H9 (cell line): Measurements from ENCODE around the gene GNA15. TPM values are rescaled to one million over a fixed set of nuclear protein-coding genes. Genes with fewer than 3 reads are reported as not detected.
A peak's percentile ranks its signal among the peaks of the same experiment; 100 is the strongest.

Experiments used
- DNase-seq: peaks from one replicate; pipeline ENCODE4 v3.0.0-alpha.2; 2017
- H2AFZ ChIP-seq: one replicate; pipeline ENCODE4 v1.6.1; 2013; ENCODE audit warnings: mild to moderate bottlenecking, low read length, control low read depth, moderate library complexity
- H2AK5ac ChIP-seq: 2 replicates; pipeline ENCODE4 v1.6.1; 2013; ENCODE audit warnings: low read length, control low read depth, mixed read lengths; ENCODE audit not compliant: insufficient read length
- H2BK120ac ChIP-seq: one replicate; pipeline ENCODE4 v1.6.1; 2013; ENCODE audit warnings: low read depth, mild to moderate bottlenecking, low read length, control low read depth, inconsistent platforms; ENCODE audit not compliant: poor library complexity, severe bottlenecking
- H2BK12ac ChIP-seq: 2 replicates; pipeline ENCODE4 v1.6.1; 2013; ENCODE audit warnings: low read length, control low read depth, mixed read lengths, low read depth; ENCODE audit not compliant: insufficient read length
- H2BK15ac ChIP-seq: 2 replicates; pipeline ENCODE4 v1.6.1; 2013; ENCODE audit warnings: low read depth, low read length, control low read depth
- H2BK20ac ChIP-seq: one replicate; pipeline ENCODE4 v1.6.1; 2013; ENCODE audit warnings: low read depth, mild to moderate bottlenecking, low read length, control low read depth, inconsistent platforms; ENCODE audit not compliant: poor library complexity, severe bottlenecking
- H2BK5ac ChIP-seq: 2 replicates; pipeline ENCODE4 v1.6.1; 2013; ENCODE audit warnings: low read length, control low read depth, mixed read lengths; ENCODE audit not compliant: insufficient read length
- H3K14ac ChIP-seq: 2 replicates; pipeline ENCODE4 v1.6.1; 2013; ENCODE audit warnings: low read length, control low read depth; ENCODE audit not compliant: insufficient read depth
- H3K18ac ChIP-seq: 2 replicates; pipeline ENCODE4 v1.6.1; 2013; ENCODE audit warnings: low read depth, mild to moderate bottlenecking, mixed read lengths, low read length, control low read depth; ENCODE audit not compliant: insufficient read length
- H3K23ac ChIP-seq: 2 replicates; pipeline ENCODE4 v1.6.1; 2013; ENCODE audit warnings: low read length, control low read depth, mixed read lengths, low read depth; ENCODE audit not compliant: insufficient read length
- H3K23me2 ChIP-seq: 2 replicates; pipeline ENCODE4 v1.6.1; 2013; ENCODE audit warnings: low read depth, mild to moderate bottlenecking, mixed read lengths, low read length, control low read depth; ENCODE audit not compliant: insufficient read length, poor library complexity, severe bottlenecking
- H3K27ac ChIP-seq: 2 replicates; pipeline ENCODE4 v1.5.1; 2013; ENCODE audit warnings: low read length, control low read depth, mixed read lengths, low read depth; ENCODE audit not compliant: insufficient read length
- H3K27me3 ChIP-seq: 2 replicates; pipeline ENCODE4 v1.6.1; 2013; ENCODE audit warnings: low read length, control low read depth, inconsistent platforms; ENCODE audit not compliant: insufficient read depth
- H3K4ac ChIP-seq: 2 replicates; pipeline ENCODE4 v1.6.1; 2013; ENCODE audit warnings: low read depth, mild to moderate bottlenecking, control low read depth, inconsistent platforms, low read length, moderate library complexity
- H3K4me1 ChIP-seq: 2 replicates; pipeline ENCODE4 v1.6.1; 2013; ENCODE audit warnings: low read length, control low read depth, inconsistent platforms; ENCODE audit not compliant: insufficient read depth
- H3K4me2 ChIP-seq: 2 replicates; pipeline ENCODE4 v1.6.1; 2013; ENCODE audit warnings: low read length, control low read depth, mixed read lengths; ENCODE audit not compliant: insufficient read length, insufficient read depth
- H3K56ac ChIP-seq: 2 replicates; pipeline ENCODE4 v1.6.1; 2013; ENCODE audit warnings: low read depth, mild to moderate bottlenecking, mixed read lengths, low read length, control low read depth; ENCODE audit not compliant: insufficient read length
- H3K79me1 ChIP-seq: 2 replicates; pipeline ENCODE4 v1.6.1; 2013; ENCODE audit warnings: low read depth, mild to moderate bottlenecking, moderate library complexity, low read length, control low read depth, inconsistent platforms; ENCODE audit not compliant: insufficient read depth, poor library complexity, severe bottlenecking
- H3K79me2 ChIP-seq: 2 replicates; pipeline ENCODE4 v1.6.1; 2013; ENCODE audit warnings: low read length, control low read depth, inconsistent platforms; ENCODE audit not compliant: insufficient read depth
- H3K9ac ChIP-seq: 2 replicates; pipeline ENCODE4 v1.6.1; 2013; ENCODE audit warnings: low read length, control low read depth, mixed read lengths; ENCODE audit not compliant: insufficient read length; ENCODE audit errors: extremely low read depth
- H3K9me3 ChIP-seq: one replicate; pipeline ENCODE4 v1.6.1; 2013; ENCODE audit warnings: low read depth, low read length, inconsistent platforms; ENCODE audit not compliant: control insufficient read depth
- H3T11ph ChIP-seq: one replicate; pipeline ENCODE4 v1.6.1; 2013; ENCODE audit warnings: mild to moderate bottlenecking, low read length, control low read depth, inconsistent platforms
- H4K20me1 ChIP-seq: one replicate; pipeline ENCODE4 v1.6.1; 2013; ENCODE audit not compliant: control insufficient read depth, insufficient read length, insufficient read depth
- H4K5ac ChIP-seq: 2 replicates; pipeline ENCODE4 v1.6.1; 2013; ENCODE audit warnings: low read depth, mild to moderate bottlenecking, mixed read lengths, low read length, control low read depth; ENCODE audit not compliant: insufficient read length
- H4K8ac ChIP-seq: replicated peaks from 2 replicates; pipeline ENCODE4 v1.6.1; 2013; ENCODE audit warnings: low read length, control low read depth, mixed read lengths, low read depth; ENCODE audit not compliant: insufficient read length
- H4K91ac ChIP-seq: 2 replicates; pipeline ENCODE4 v1.6.1; 2013; ENCODE audit warnings: low read depth, mild to moderate bottlenecking, moderate library complexity, mixed read lengths, low read length, control low read depth; ENCODE audit not compliant: insufficient read length
- H3K27ac Mint-ChIP-seq, 3 experiments: 2 replicates in 2 of 3; 3 replicates in 1 of 3; pipeline ENCODE4 v1.8.0; 2020 to 2021; ENCODE audit warnings: mixed read lengths in 3 of 3, mild to moderate bottlenecking in 1 of 3, moderate library complexity in 1 of 3
- H3K27me3 Mint-ChIP-seq: 2 replicates; pipeline ENCODE4 v1.8.0; 2021; ENCODE audit warnings: low read depth, mild to moderate bottlenecking, moderate library complexity, mixed read lengths
- H3K36me3 Mint-ChIP-seq, 3 experiments: 2 replicates in 2 of 3; 3 replicates in 1 of 3; pipeline ENCODE4 v1.8.0; 2020 to 2021; ENCODE audit warnings: low read depth in 3 of 3, mixed read lengths in 3 of 3; ENCODE audit not compliant: insufficient read depth in 1 of 3
- H3K4me1 Mint-ChIP-seq, 2 experiments: 2 replicates each; pipeline ENCODE4 v1.8.0; 2020; ENCODE audit warnings: mixed read lengths in 2 of 2
- H3K4me3 Mint-ChIP-seq, 2 experiments: 2 replicates in 1 of 2; 3 replicates in 1 of 2; pipeline ENCODE4 v1.8.0; 2020 to 2021; ENCODE audit warnings: mild to moderate bottlenecking in 2 of 2, mixed read lengths in 2 of 2, moderate library complexity in 1 of 2
- H3K9me3 Mint-ChIP-seq, 2 experiments: 2 replicates in 1 of 2; 3 replicates in 1 of 2; pipeline ENCODE4 v1.8.0; 2020; ENCODE audit warnings: mild to moderate bottlenecking in 2 of 2, mixed read lengths in 2 of 2, moderate library complexity in 1 of 2
- WGBS: extraction: QIAGEN DNeasy Blood & Tissue Kit; methylation state at CpG from one replicate; pipeline ENCODE4 v1.1.7; 2013; ENCODE audit warnings: missing lambda C conversion rate, low lambda C conversion rate, mixed read lengths; ENCODE audit not compliant: insufficient read length; ENCODE audit errors: extremely low coverage; 5-methylcytosine and 5-hydroxymethylcytosine counted together
- total RNA-seq: library from RNA; stranded (reverse); gene quantifications from 2 replicates; pipeline ENCODE4 v1.2.1, GENCODE V29; 2021
- TF ChIP-seq, protein P1 (sequence below): fragments of 200-600 bp; sonication (generic); conservative IDR thresholded peaks from 3 replicates; pipeline ENCODE4 v1.8.0; 2021; ENCODE audit warnings: antibody characterized with exemption, mild to moderate bottlenecking

The GNA15 gene
- total RNA-seq, 1 experiment from 2014 or later: not detected

DNA sequence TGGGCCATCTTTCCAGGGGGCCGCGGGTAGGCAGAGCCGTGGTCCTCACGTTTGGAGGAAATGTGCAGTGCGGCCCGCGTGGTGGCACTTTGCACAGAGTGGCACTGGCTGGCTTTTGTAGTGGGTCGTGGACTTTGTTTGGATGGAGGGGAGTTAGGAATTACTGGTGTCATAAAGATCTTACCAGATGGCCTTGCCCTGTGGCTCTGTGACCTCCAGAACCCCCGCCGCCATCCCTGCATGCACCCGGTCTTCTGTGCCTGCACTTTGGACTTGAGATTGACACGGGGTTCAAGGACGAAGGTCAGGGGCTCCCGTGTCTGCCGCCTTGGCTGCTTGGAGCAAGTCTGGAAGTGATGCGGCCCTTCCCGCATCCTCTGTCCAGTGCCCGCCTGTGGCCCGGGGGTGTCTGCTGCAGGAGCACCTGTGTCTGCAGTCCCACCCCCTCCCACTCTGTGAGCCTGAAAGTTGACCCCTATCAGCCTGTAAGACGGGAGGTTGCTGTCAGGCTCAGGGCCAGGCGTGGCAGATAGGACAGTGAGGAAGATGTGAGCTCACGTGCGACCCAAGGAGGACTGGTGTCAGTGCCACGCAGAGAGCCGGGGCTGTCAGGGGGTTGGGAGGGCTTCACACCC, 39.4 kb upstream of the GNA15 start:
- peaks cover 13% of the 10 kb centered on the region for H3K79me1 ChIP-seq
- Mint-ChIP-seq H3K4me3 (peak overlapping the region; percentile 74 to 83), H3K27ac (peak overlapping the region in 2 of 3 experiments; percentile 85 to 91; a peak in 4 of 7 replicates), H3K9me3 (no peaks in the 10 kb centered on the region), H3K4me1 (peaks cover 16 to 18% of the 10 kb centered on the region in 2 experiments; a peak in 3 of 4 replicates), H3K27me3 (peaks cover 2% of the 10 kb centered on the region), H3K36me3 (no peaks in the 10 kb centered on the region)
- no peak overlapping the region for H2BK15ac ChIP-seq
- no peak overlapping the region for H2AK5ac ChIP-seq
- no peak overlapping the region for H3K18ac ChIP-seq
- H3K23ac ChIP-seq: no peak overlapping the region
- no peaks in the 10 kb centered on the region for H3K27me3 ChIP-seq
- no peak overlapping the region for H3T11ph ChIP-seq
- WGBS: no CpG with 5 or more reads among the region's 25 CpGs
- no peak overlapping the region for H2BK12ac ChIP-seq
- H2AFZ ChIP-seq: no peak overlapping the region
- H3K27ac ChIP-seq: no peak overlapping the region
- H3K4me1 ChIP-seq: no peaks in the 10 kb centered on the region; the same call in 1 of the 2 replicates
- no peaks in the 10 kb centered on the region for H3K9me3 ChIP-seq
- H2BK20ac ChIP-seq: no peak overlapping the region
- no peak for DNase-seq
- H3K79me2 ChIP-seq: peaks cover 24% of the 10 kb centered on the region; the same call in 1 of the 2 replicates
- H3K4ac ChIP-seq: no peak overlapping the region
- peaks cover 8% of the 10 kb centered on the region for H4K20me1 ChIP-seq
- no peak overlapping the region for H2BK5ac ChIP-seq
- no peak overlapping the region for H4K91ac ChIP-seq
- H4K5ac ChIP-seq: no peak overlapping the region
- H2BK120ac ChIP-seq: no peak overlapping the region
- H3K56ac ChIP-seq: no peak overlapping the region
- H3K23me2 ChIP-seq: peaks cover 20% of the 10 kb centered on the region
- peak overlapping the region; percentile 43; the same call in 1 of the 2 replicates for H3K14ac ChIP-seq
- peak overlapping the region; percentile 53 for H3K9ac ChIP-seq
- no peak overlapping the region for H4K8ac ChIP-seq
- peak overlapping the region; percentile 68 for H3K4me2 ChIP-seq
- TF ChIP-seq, protein P1, sequence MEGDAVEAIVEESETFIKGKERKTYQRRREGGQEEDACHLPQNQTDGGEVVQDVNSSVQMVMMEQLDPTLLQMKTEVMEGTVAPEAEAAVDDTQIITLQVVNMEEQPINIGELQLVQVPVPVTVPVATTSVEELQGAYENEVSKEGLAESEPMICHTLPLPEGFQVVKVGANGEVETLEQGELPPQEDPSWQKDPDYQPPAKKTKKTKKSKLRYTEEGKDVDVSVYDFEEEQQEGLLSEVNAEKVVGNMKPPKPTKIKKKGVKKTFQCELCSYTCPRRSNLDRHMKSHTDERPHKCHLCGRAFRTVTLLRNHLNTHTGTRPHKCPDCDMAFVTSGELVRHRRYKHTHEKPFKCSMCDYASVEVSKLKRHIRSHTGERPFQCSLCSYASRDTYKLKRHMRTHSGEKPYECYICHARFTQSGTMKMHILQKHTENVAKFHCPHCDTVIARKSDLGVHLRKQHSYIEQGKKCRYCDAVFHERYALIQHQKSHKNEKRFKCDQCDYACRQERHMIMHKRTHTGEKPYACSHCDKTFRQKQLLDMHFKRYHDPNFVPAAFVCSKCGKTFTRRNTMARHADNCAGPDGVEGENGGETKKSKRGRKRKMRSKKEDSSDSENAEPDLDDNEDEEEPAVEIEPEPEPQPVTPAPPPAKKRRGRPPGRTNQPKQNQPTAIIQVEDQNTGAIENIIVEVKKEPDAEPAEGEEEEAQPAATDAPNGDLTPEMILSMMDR: no peak
